Fibroblast of lung (primary cell): ENCODE measurements around the gene CNTN4.

Experiments used
- EZH2 ChIP-seq: IDR thresholded peaks from 2 replicates; pipeline ENCODE4 v1.5.1; 2012; ENCODE audit warnings: low read length, control low read depth, mild to moderate bottlenecking; ENCODE audit errors: missing control alignments
- TF ChIP-seq, protein P1 (sequence below), 2 donors: IDR thresholded peaks in 1 of 2; conservative IDR thresholded peaks in 1 of 2; 1 replicate in 1 of 2; 2 replicates in 1 of 2; pipeline ENCODE4 v1.5.1; 2011 to 2012; ENCODE audit warnings: low read length in 2 of 2, control low read depth in 1 of 2, inconsistent platforms in 1 of 2, low read depth in 1 of 2, mild to moderate bottlenecking in 1 of 2

DNA sequence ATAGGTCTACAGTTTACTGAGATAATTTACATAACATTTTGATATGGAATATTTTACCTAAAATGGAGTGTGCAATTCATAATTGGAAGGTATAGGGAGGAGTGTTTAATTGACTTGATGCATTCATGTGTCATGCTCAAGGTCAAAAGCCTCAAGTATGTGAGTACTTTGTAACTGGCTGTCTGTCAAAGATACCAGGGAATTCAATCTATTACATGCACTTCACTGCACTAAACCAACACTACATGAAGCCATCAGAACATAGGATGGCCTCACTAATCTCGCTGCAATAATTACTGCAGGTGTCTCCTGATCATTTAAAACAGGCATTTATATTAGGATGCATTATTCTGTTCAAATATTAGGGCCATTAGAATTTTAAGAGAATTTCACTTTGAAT, 367.2 kb downstream of the CNTN4 start:
- TF ChIP-seq, protein P1, sequence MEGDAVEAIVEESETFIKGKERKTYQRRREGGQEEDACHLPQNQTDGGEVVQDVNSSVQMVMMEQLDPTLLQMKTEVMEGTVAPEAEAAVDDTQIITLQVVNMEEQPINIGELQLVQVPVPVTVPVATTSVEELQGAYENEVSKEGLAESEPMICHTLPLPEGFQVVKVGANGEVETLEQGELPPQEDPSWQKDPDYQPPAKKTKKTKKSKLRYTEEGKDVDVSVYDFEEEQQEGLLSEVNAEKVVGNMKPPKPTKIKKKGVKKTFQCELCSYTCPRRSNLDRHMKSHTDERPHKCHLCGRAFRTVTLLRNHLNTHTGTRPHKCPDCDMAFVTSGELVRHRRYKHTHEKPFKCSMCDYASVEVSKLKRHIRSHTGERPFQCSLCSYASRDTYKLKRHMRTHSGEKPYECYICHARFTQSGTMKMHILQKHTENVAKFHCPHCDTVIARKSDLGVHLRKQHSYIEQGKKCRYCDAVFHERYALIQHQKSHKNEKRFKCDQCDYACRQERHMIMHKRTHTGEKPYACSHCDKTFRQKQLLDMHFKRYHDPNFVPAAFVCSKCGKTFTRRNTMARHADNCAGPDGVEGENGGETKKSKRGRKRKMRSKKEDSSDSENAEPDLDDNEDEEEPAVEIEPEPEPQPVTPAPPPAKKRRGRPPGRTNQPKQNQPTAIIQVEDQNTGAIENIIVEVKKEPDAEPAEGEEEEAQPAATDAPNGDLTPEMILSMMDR (conservative IDR thresholded peaks at IDR 0.05 in 1 of 2, IDR thresholded peaks at IDR 0.05 in 1 of 2; ENCODE audit: low read depth in 1 of 2, low read length in 2 of 2): no peak
- TF ChIP-seq EZH2: no peak
